Aorta (tissue), 5 donors: ENCODE results near the gene MPRIP. TPM values are rescaled to one million over a fixed set of nuclear protein-coding genes. Genes with fewer than 3 reads are reported as not detected.

Experiments used
- ATAC-seq: fragments of 200-7000 bp; cut with Tn5 transposase; one replicate; pipeline ENCODE4 v1.9.1; 2022; ENCODE audit warnings: moderate library complexity; ENCODE audit not compliant: low FRiP score
- DNase-seq, 2 donors: peaks; one replicate each; pipeline ENCODE4 v3.0.0-alpha.2; 2020
- H3K27ac ChIP-seq, 2 donors: one replicate each; pipeline ENCODE4 v1.5.1; 2013; ENCODE audit warnings: low read length in 2 of 2, mild to moderate bottlenecking in 2 of 2, moderate library complexity in 2 of 2, control low read depth in 1 of 2, inconsistent platforms in 1 of 2, low read depth in 1 of 2
- H3K27me3 ChIP-seq, 2 donors: one replicate each; pipeline ENCODE4 v1.6.1; 2013; ENCODE audit warnings: control low read depth in 1 of 2, low read length in 1 of 2, mild to moderate bottlenecking in 1 of 2, moderate library complexity in 1 of 2; ENCODE audit not compliant: insufficient read depth in 2 of 2, control insufficient read depth in 1 of 2
- H3K36me3 ChIP-seq, 2 donors: one replicate each; pipeline ENCODE4 v1.6.1; 2013; ENCODE audit warnings: control low read depth in 1 of 2, low read length in 1 of 2, mild to moderate bottlenecking in 1 of 2; ENCODE audit not compliant: insufficient read depth in 2 of 2, control insufficient read depth in 1 of 2
- H3K4me1 ChIP-seq, 2 donors: one replicate each; pipeline ENCODE4 v1.6.1; 2013; ENCODE audit warnings: low read length in 2 of 2, control low read depth in 1 of 2, mild to moderate bottlenecking in 1 of 2, moderate library complexity in 1 of 2; ENCODE audit not compliant: insufficient read depth in 2 of 2, control insufficient read depth in 1 of 2
- H3K4me3 ChIP-seq, 2 donors: one replicate each; pipeline ENCODE4 v1.5.1; 2013; ENCODE audit warnings: low read length in 2 of 2, control low read depth in 1 of 2, mild to moderate bottlenecking in 1 of 2
- H3K9me3 ChIP-seq: one replicate; pipeline ENCODE4 v1.6.1; 2013; ENCODE audit warnings: mild to moderate bottlenecking, low read length; ENCODE audit not compliant: control insufficient read depth
- WGBS, 2 donors: extraction: QIAGEN DNeasy Blood & Tissue Kit; methylation state at CpG; one replicate each; pipeline ENCODE4 v1.1.7; 2013; 5-methylcytosine and 5-hydroxymethylcytosine counted together
- intact Hi-C, 2 donors: fragments of 100-400 bp; cut with DNase I; formaldehyde crosslinking; loops; one replicate each; pipeline versions ENCODE4 v1.14.2 to v1.15.0; 2022
- polyA plus RNA-seq, 2 donors: library from polyadenylated mRNA; stranded (reverse); fragments of 200-250 nt; gene quantifications; one replicate each; pipeline ENCODE4 v1.2.3, GENCODE V29; 2013
- total RNA-seq, 2 donors: library from RNA; stranded (reverse); fragmentation: NEBNext Ultra II Directional; extraction: Animal tissue kit (Norgen Biotek cat#: 25700); gene quantifications; one replicate each; pipeline ENCODE4 v1.2.1, GENCODE V29; 2021
- donor health status: healthy with polysubstance abuse.
- donor health status: Bipolar disorder and iron deficiency.
- donor health status: DM: no; HTN: no; CAD: no.
- donor health status: DM: no; HTN: no; CAD: no.
- donor health status: DM: yes; HTN: yes; CAD: no.

The MPRIP gene
- total and polyA plus RNA-seq, 4 donors = 97.8 to 519 (median 301) TPM

DNA sequence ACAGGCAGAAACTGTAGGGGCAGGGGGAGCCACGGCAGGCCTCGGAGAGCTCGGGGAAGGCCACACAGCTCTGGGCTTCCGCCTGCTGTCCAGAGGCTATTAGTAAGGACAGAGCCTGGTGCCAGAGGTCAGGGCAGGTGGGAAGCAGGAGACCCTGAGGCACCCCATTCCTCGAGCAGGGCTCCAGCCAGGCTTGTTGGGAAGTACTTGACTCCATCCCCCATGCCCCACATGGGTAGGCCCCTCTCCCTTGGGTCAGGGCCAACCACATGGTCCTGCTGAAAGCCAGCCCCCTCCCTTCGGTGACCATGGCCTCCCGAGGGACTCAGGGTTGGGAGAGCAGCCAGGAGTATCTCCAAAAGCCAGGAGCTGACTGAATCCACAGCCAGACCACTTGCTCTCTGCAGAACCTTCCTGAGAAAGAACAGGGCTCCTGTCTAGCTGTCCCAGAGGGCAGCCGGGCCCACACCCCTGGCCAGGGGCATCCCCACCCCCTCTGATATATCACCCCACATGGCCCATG is 17.4 kb upstream of the MPRIP start:
- no peak for ATAC-seq
- intact Hi-C loops = no loop called here

DNA sequence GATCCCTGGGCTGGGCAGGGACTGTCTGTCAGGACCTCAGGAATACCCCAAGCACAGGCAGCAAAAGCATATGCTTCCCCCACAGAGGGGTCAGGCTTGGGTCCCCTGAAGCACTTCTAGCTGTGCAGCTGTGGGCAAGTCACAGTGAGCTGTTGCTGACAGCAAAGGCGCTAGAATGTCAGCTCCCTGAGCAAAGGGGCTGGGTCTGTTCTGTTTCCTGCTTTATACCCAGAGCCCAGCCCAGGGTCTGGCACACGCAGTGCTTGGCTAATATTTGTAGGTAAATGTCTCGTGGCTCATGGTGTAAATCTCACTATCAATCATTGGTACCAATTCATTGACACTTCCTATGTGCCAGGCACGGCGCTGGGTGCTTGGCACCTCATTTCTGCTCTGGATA is 16.6 kb upstream of the MPRIP start:
- 81 to 85% methylated on average over 5 of the region's 5 CpGs for WGBS, 2 donors
- H3K4me3 ChIP-seq = no peak overlapping the region
- H3K9me3 ChIP-seq = no peaks in the 10 kb centered on the region
- intact Hi-C loops = no loop called here
- H3K4me1 ChIP-seq = no peaks in the 10 kb centered on the region
- peak in 1 of 2 donors; percentile 49 for DNase-seq
- H3K27me3 ChIP-seq = no peaks in the 10 kb centered on the region
- no peak for ATAC-seq
- no peaks in the 10 kb centered on the region for H3K36me3 ChIP-seq
- H3K27ac ChIP-seq = no peak overlapping the region

More for the DNA sequence above, 17.4 kb upstream of the MPRIP start:
- DNase-seq = peak in 1 of 2 donors; percentile 86
- H3K27ac ChIP-seq = no peak overlapping the region
- H3K4me1 ChIP-seq = no peaks in the 10 kb centered on the region
- no peaks in the 10 kb centered on the region for H3K36me3 ChIP-seq
- H3K9me3 ChIP-seq = no peaks in the 10 kb centered on the region
- 28 to 46% methylated on average over 8 of the region's 8 CpGs for WGBS, 2 donors
- no peaks in the 10 kb centered on the region for H3K27me3 ChIP-seq
- H3K4me3 ChIP-seq = no peak overlapping the region

GRCh38 chr17:17026163-17026562 is 16.1 kb upstream of the MPRIP start:
- WGBS, 2 donors = 88 to 90% methylated on average over 9 of the region's 9 CpGs
- Histone ChIP-seq H3K4me3 (no peak overlapping the region), H3K36me3 (no peaks in the 10 kb centered on the region), H3K27me3 (no peaks in the 10 kb centered on the region), H3K9me3 (no peaks in the 10 kb centered on the region), H3K27ac (no peak overlapping the region), H3K4me1 (no peaks in the 10 kb centered on the region)
- ATAC-seq (no peak), DNase-seq (peak in 1 of 2 donors; percentile 23)
- intact Hi-C loops = no loop called here

GRCh38 chr17:17027442-17028058 is 14.7 kb upstream of the MPRIP start:
- peak in 1 of 2 donors; percentile 47 for DNase-seq
- Histone ChIP-seq H3K27me3 (no peaks in the 10 kb centered on the region), H3K36me3 (no peaks in the 10 kb centered on the region), H3K4me1 (no peaks in the 10 kb centered on the region), H3K9me3 (no peaks in the 10 kb centered on the region), H3K27ac (no peak overlapping the region), H3K4me3 (no peak overlapping the region)
- intact Hi-C loops = no loop called here
- no peak for ATAC-seq
- WGBS, 2 donors = 85 to 88% methylated on average over 10 of the region's 10 CpGs

DNA sequence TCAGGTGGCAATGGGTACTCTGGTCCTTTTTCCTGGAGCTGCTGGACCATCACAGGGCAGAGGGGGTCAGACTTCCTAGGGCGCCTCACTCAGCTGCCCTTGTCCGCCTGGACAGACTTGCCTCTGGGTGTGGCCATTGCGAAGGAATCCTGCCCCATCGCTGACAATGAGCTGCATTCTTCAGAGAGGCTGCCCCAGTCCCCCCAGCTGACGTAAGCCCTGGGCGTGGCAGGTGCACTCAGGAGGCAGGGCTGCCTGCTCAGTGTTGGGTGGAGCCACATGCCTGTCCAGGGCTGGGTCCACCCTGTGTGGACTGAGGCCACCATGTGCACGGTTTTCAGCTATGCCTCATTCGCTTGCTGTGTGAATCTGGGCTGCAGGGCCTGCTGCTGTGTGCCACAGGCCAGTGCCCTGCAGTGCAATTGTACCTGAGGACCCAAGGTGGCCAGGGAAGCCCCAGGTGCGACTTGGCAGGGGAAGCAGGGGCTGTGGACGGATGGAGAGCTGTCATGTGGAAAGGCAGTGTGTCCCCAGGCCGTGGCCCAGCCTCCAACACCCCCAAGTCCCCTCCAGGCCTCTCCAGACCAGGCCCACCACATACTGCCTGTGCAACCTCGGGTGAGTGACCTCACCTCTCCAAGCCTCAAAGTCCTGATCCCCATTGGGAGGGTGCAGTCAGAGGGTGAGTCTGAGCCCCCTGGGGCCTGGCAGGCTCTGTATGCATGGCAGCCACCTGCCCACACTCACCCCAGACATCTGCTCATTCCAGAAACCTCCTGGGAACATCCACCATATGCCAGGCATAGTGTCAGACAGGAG is 14.0 kb upstream of the MPRIP start:
- Histone ChIP-seq H3K4me3 (no peak overlapping the region), H3K4me1 (no peaks in the 10 kb centered on the region), H3K9me3 (no peaks in the 10 kb centered on the region), H3K27ac (no peak overlapping the region), H3K27me3 (no peaks in the 10 kb centered on the region), H3K36me3 (no peaks in the 10 kb centered on the region)
- peak; percentile 47 for ATAC-seq
- 88% methylated on average over 12 of the region's 12 CpGs for WGBS, 2 donors
- intact Hi-C loops = no loop called here
- peak; percentile 70 to 85 for DNase-seq

GRCh38 chr17:17028878-17029535 is 13.2 kb upstream of the MPRIP start:
- Histone ChIP-seq H3K4me3 (no peak overlapping the region), H3K27me3 (no peaks in the 10 kb centered on the region), H3K9me3 (no peaks in the 10 kb centered on the region), H3K27ac (no peak overlapping the region), H3K36me3 (no peaks in the 10 kb centered on the region), H3K4me1 (no peaks in the 10 kb centered on the region)
- intact Hi-C loops = no loop called here
- ATAC-seq (no peak), DNase-seq (peak in 1 of 2 donors; percentile 38)
- 90 to 92% methylated on average over 16 of the region's 16 CpGs for WGBS, 2 donors

DNA sequence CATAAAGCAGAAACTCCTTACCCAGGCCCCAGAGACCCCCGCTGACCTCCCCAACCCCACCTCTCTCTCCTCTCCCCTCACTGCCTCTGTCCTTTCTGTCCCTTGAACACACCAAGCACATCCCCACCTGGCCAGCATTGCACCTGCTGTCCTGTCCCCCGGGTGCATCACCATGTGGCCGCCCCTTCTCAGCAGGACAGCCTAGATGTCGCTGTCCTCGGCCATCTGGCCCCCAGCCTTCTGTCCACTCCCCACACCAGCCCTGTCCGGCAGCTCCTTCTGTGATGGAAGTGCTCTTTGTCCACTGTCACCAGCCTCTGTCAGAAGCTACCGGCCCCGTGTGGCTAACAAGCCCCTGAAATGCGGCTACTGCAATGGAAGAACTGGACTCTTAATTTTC is 12.3 kb upstream of the MPRIP start:
- H3K36me3 ChIP-seq = no peaks in the 10 kb centered on the region
- peak in 1 of 2 donors; percentile 62 for DNase-seq
- no peaks in the 10 kb centered on the region for H3K4me1 ChIP-seq
- intact Hi-C loops = no loop called here
- 81% methylated on average over 9 of the region's 9 CpGs for WGBS, 2 donors
- H3K4me3 ChIP-seq = no peak overlapping the region
- H3K27me3 ChIP-seq = no peaks in the 10 kb centered on the region
- no peak overlapping the region for H3K27ac ChIP-seq
- no peaks in the 10 kb centered on the region for H3K9me3 ChIP-seq
- ATAC-seq = no peak

GRCh38 chr17:17030515-17031211 is 11.6 kb upstream of the MPRIP start:
- H3K9me3 ChIP-seq = no peaks in the 10 kb centered on the region
- no peaks in the 10 kb centered on the region for H3K4me1 ChIP-seq
- no peaks in the 10 kb centered on the region for H3K36me3 ChIP-seq
- ATAC-seq = no peak
- 35 to 37% methylated on average over 12 of the region's 12 CpGs for WGBS, 2 donors
- no peak overlapping the region for H3K4me3 ChIP-seq
- intact Hi-C loops = no loop called here
- H3K27ac ChIP-seq = no peak overlapping the region
- no peak for DNase-seq
- H3K27me3 ChIP-seq = no peaks in the 10 kb centered on the region
